Mucosa of descending colon (tissue), 3 donors: ENCODE data around the gene TENM4. TPM values are rescaled to one million over a fixed set of nuclear protein-coding genes. Genes with fewer than 3 reads are reported as not detected.

Source experiments
- ATAC-seq: fragments of 200-7000 bp; cut with Tn5 transposase; one replicate; pipeline ENCODE4 v1.9.1; 2020; ENCODE audit warnings: mild to moderate bottlenecking, moderate library complexity
- DNase-seq, 3 donors: peaks; one replicate each; pipeline ENCODE4 v3.0.0-alpha.2; 2020
- H3K36me3 ChIP-seq: fragments of 200-600 bp; one replicate; pipeline ENCODE4 v1.8.0; 2021; ENCODE audit warnings: low read depth, mild to moderate bottlenecking
- H3K4me1 ChIP-seq: fragments of 200-600 bp; one replicate; pipeline ENCODE4 v1.8.0; 2021; ENCODE audit warnings: low read depth, mild to moderate bottlenecking
- H3K4me3 ChIP-seq: fragments of 200-600 bp; one replicate; pipeline ENCODE4 v1.8.0; 2021; ENCODE audit warnings: mild to moderate bottlenecking
- H3K9me3 ChIP-seq: fragments of 200-600 bp; one replicate; pipeline ENCODE4 v1.8.0; 2021; ENCODE audit warnings: mild to moderate bottlenecking
- intact Hi-C, 2 donors: fragments of 100-400 bp; cut with DNase I in 1 of 2; cut with micrococcal nuclease in 1 of 2; formaldehyde crosslinking; loops; one replicate each; pipeline versions ENCODE4 v1.11.0 to v1.11.1; 2022; cut with DNase I, micrococcal nuclease
- total RNA-seq, 3 donors: library from RNA; stranded (reverse); fragmentation: NEBNext Ultra II Directional in 2 of 3; extraction: Animal tissue kit (Norgen Biotek cat#: 25700) in 2 of 3; gene quantifications; one replicate each; pipeline versions ENCODE4 v1.2.1 to v1.2.4, GENCODE V29; 2021 to 2023
- TF ChIP-seq, protein P1 (sequence below): fragments of 200-600 bp; IDR thresholded peaks from one replicate; pipeline ENCODE4 v1.8.0; 2022; ENCODE audit warnings: antibody characterized with exemption, mild to moderate bottlenecking
- donor health status: DM: no; HTN: no; CAD: no; lungs with moderate emphysema.
- donor health status: DM: no; HTN: no; CAD: no.
- donor health status: DM: no; HTN: yes; CAD: no.

Gene TENM4
- total RNA-seq, 3 donors from 2014 or later, result 0.70 to 1.6 (median 1.2) TPM

DNA sequence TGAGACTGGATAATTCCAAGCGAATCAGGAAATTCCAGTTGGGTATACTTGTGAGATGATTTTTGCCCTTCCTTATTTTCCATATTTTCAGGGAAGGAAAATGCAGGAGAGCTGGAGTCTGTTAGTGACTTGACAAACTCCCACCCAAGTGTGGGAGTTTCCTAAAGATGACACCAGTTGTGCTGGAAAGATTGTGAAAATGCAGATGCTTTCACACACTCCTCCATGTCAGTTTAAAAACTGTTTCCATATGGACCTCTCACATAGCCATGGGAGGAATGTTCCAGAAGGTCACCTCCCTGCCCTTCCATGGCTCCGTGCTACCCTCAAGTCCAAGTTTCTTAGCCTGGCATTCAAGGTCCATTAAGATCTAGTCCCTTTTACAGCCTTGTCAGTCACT, 515.4 kb downstream of the TENM4 start:
- ATAC-seq, result no peak
- Histone ChIP-seq H3K4me1 (no peaks in the 10 kb centered on the region), H3K9me3 (no peaks in the 10 kb centered on the region), H3K36me3 (no peaks in the 10 kb centered on the region), H3K4me3 (no peak overlapping the region)
- DNase-seq, result no peak
- TF ChIP-seq, protein P1, sequence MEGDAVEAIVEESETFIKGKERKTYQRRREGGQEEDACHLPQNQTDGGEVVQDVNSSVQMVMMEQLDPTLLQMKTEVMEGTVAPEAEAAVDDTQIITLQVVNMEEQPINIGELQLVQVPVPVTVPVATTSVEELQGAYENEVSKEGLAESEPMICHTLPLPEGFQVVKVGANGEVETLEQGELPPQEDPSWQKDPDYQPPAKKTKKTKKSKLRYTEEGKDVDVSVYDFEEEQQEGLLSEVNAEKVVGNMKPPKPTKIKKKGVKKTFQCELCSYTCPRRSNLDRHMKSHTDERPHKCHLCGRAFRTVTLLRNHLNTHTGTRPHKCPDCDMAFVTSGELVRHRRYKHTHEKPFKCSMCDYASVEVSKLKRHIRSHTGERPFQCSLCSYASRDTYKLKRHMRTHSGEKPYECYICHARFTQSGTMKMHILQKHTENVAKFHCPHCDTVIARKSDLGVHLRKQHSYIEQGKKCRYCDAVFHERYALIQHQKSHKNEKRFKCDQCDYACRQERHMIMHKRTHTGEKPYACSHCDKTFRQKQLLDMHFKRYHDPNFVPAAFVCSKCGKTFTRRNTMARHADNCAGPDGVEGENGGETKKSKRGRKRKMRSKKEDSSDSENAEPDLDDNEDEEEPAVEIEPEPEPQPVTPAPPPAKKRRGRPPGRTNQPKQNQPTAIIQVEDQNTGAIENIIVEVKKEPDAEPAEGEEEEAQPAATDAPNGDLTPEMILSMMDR, result no peak
- intact Hi-C loops, result no loop called here

DNA sequence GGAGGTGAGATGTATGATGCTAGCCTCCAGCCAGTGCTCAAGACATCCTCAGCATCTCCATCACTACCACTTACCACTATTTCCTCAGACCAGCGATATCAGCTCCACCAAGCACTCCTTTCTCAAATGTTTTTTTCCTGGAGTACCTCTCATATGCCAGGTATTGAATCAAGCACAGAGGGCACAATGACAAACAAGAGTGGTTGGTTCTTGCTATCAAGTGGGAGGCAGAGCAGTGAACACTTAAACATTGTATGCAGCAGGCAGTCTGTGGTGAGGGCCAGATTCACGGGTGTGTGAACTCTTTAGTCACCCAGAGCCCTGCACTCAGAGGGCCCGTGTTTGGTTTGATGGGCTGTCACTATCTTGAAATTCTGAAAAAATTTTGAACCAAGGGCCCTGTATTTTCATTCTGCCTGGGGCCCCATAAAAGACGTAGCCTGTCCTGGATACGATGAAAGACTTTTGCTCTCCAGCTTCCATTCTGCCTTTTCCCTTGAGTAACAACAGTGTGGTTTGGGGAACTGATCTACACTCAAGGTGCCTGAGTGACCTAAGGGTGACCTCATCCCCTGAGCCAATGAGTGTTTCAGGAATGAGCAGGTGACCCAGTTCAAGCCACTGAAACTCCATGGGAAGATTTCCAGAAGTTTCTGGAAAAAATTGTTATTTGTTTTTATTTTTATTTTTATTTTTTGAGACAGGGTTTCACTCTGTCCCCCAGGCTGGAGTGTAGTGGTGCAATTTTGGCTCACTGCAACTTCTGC, 517.8 kb downstream of the TENM4 start:
- DNase-seq (no peak), ATAC-seq (no peak)
- H3K36me3 ChIP-seq, result no peaks in the 10 kb centered on the region
- no peaks in the 10 kb centered on the region for H3K9me3 ChIP-seq
- H3K4me1 ChIP-seq, result no peaks in the 10 kb centered on the region
- TF ChIP-seq, protein P1, result no peak
- intact Hi-C loops, result no loop called here
- H3K4me3 ChIP-seq, result no peak overlapping the region

DNA sequence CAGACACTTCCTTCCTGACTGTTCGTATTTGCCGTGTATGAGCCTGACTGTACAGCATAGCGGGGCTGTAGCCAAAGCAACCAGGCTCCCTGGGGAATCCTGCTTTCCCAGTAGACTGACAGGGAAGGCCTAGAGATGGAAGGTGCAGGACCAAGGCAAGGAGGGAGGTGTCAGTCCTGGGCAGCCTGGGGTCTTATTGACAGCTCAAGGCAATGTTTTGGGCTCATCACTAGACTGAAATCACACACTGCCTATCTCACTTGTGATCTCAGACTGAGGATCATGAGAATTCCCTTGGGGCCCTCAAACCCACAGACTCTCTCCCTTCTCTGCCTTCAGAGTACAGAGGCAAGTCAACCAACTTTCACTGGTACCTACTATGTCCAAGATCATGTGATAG, 519.3 kb downstream of the TENM4 start:
- no peak for DNase-seq
- Histone ChIP-seq H3K4me1 (no peaks in the 10 kb centered on the region), H3K4me3 (no peak overlapping the region), H3K36me3 (no peaks in the 10 kb centered on the region), H3K9me3 (no peaks in the 10 kb centered on the region)
- ATAC-seq, result no peak
- intact Hi-C loops, result no loop called here
- TF ChIP-seq, protein P1, result no peak

DNA sequence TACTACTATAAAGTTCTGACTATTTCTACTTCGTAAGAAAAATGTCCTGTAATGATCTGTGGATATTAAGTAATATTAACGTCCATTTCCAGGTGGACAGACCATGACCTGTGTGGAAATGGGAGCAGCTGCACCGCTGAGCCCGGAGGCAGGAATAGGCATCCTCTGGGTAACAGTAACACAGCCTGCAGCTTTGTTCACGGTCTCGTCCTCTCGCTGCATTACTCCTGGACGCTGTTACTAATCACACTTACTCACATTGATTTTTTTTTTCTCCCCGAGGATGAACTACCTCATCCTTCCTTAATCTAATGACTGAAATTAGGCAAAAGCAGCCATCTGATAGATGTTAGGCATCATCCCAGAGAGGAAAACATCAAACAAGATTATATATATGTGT, 520.5 kb downstream of the TENM4 start:
- Histone ChIP-seq H3K4me1 (no peaks in the 10 kb centered on the region), H3K9me3 (no peaks in the 10 kb centered on the region), H3K36me3 (no peaks in the 10 kb centered on the region), H3K4me3 (no peak overlapping the region)
- DNase-seq, result no peak
- intact Hi-C loops, result no loop called here
- TF ChIP-seq, protein P1, result no peak
- no peak for ATAC-seq

DNA sequence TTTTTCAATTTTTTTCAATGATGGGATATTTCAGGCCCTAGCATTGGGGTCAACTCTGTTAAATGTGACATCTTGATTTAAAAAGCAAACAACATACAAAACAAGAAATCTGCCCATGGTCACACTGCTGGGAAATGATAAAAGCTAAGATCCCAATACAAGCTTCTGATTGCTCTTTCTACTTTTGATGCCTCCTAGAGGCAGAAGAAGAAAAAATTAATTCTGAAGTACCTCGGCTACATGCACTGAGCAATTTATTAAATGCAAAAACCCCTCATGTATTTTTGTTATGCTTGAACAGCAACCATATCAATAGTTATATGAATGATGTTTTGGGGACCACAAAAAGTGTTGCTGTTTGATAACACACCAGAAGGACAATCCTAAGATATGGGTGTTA, 524.1 kb downstream of the TENM4 start:
- Histone ChIP-seq H3K4me1 (no peaks in the 10 kb centered on the region), H3K36me3 (no peaks in the 10 kb centered on the region), H3K9me3 (no peaks in the 10 kb centered on the region), H3K4me3 (no peak overlapping the region)
- TF ChIP-seq, protein P1, result no peak
- DNase-seq, result no peak
- no peak for ATAC-seq
- intact Hi-C loops, result no loop called here

DNA sequence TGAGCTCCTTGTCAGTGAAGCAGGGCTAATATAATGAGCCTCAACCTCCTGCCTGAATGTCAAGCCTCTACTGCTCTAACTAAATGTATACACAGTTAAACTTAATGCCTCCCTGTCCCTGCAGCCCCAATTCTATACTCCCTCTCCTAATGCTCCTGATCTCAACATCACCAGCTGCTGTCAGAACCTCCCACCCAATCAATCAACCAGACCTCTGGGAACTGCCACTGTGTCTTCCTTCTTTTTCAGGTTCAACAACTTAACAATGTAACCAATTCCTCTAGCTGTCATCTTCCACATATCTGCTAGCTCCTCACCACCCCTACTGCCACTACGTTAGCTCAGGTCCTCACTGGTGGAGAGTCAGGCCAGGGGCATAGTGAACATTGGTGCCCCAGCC, 526.3 kb downstream of the TENM4 start:
- no peak for ATAC-seq
- H3K4me3 ChIP-seq, result no peak overlapping the region
- H3K4me1 ChIP-seq, result no peaks in the 10 kb centered on the region
- intact Hi-C loops, result no loop called here
- DNase-seq, result no peak
- TF ChIP-seq, protein P1, result no peak
- no peaks in the 10 kb centered on the region for H3K9me3 ChIP-seq
- H3K36me3 ChIP-seq, result no peaks in the 10 kb centered on the region
